Heart left ventricle (tissue), 16 donors: Measurements from ENCODE around the gene DUSP23. TPM values are rescaled to one million over a fixed set of nuclear protein-coding genes. Genes with fewer than 3 reads are reported as not detected.

ENCODE experiments used
- ATAC-seq, 4 donors: fragments of 200-7000 bp; cut with Tn5 transposase; one replicate each; pipeline ENCODE4 v1.9.1; 2020 to 2022; ENCODE audit warnings: moderate library complexity in 4 of 4, mild to moderate bottlenecking in 3 of 4, moderate number of reproducible peaks in 1 of 4
- DNase-seq, 5 donors: peaks; one replicate each; pipeline ENCODE4 v3.0.0-alpha.2; 2020
- H3K27ac ChIP-seq, 12 donors: fragments of 200-600 bp; sonication (generic) in 4 of 12; one replicate each; pipeline versions ENCODE4 v1.5.0 to v1.8.0; 2016 to 2022; ENCODE audit warnings: mild to moderate bottlenecking in 2 of 12
- H3K27me3 ChIP-seq, 9 donors: fragments of 200-600 bp; sonication (generic) in 2 of 9; one replicate each; pipeline versions ENCODE4 v1.5.1 to v1.8.0; 2016 to 2022; ENCODE audit warnings: mild to moderate bottlenecking in 3 of 9
- H3K36me3 ChIP-seq, 9 donors: fragments of 200-600 bp; sonication (generic) in 2 of 9; one replicate each; pipeline versions ENCODE4 v1.5.0 to v1.8.0; 2018 to 2022; ENCODE audit warnings: mild to moderate bottlenecking in 2 of 9
- H3K4me1 ChIP-seq, 12 donors: fragments of 200-600 bp; sonication (generic) in 4 of 12; one replicate each; pipeline versions ENCODE4 v1.5.0 to v1.8.0; 2016 to 2022; ENCODE audit warnings: mild to moderate bottlenecking in 3 of 12
- H3K4me3 ChIP-seq, 12 donors: fragments of 200-600 bp; sonication (generic) in 4 of 12; one replicate each; pipeline versions ENCODE4 v1.5.0 to v1.8.0; 2017 to 2022; ENCODE audit warnings: mild to moderate bottlenecking in 9 of 12, moderate library complexity in 4 of 12
- H3K9me3 ChIP-seq, 12 donors: fragments of 200-600 bp; sonication (generic) in 4 of 12; one replicate each; pipeline versions ENCODE4 v1.5.0 to v1.8.0; 2016 to 2022; ENCODE audit warnings: mild to moderate bottlenecking in 1 of 12
- CTCF ChIP-seq, 12 donors: fragments of 200-600 bp; sonication (generic) in 4 of 12; IDR thresholded peaks; one replicate each; pipeline versions ENCODE4 v1.5.0 to v1.8.0; 2018 to 2022; ENCODE audit warnings: antibody characterized with exemption in 12 of 12, mild to moderate bottlenecking in 5 of 12
- POLR2A ChIP-seq, 2 donors: fragments of 450-650 bp; IDR thresholded peaks; one replicate each; pipeline ENCODE4 v1.6.1; 2017; ENCODE audit warnings: antibody characterized with exemption in 2 of 2, mild to moderate bottlenecking in 2 of 2, moderate library complexity in 2 of 2
- WGBS, 4 donors: extraction: QIAGEN DNeasy Blood & Tissue Kit in 2 of 4; methylation state at CpG; one replicate each; pipeline versions ENCODE4 v1.1.5 to v1.1.7; 2013 to 2018; 5-methylcytosine and 5-hydroxymethylcytosine counted together
- intact Hi-C, 10 donors: fragments of 100-400 bp; cut with DNase I; formaldehyde crosslinking; loops; one replicate each; pipeline versions ENCODE4 v1.11.1 to v1.14.2; 2022
- polyA plus RNA-seq, 2 donors: library from polyadenylated mRNA; stranded (reverse); fragments of 200-250 nt; gene quantifications; one replicate each; pipeline ENCODE4 v1.2.3, GENCODE V29; 2013
- total RNA-seq, 9 donors: library from RNA; depleted of rRNA in 2 of 9; stranded (reverse); fragments of >200 nt in 2 of 9; fragmentation: NEBNext Ultra II Directional in 3 of 9; extraction: Animal tissue kit (Norgen Biotek cat#: 25700) in 3 of 9; gene quantifications; one replicate each; pipeline versions ENCODE4 v1.1.0 to v1.2.4, GENCODE V29; 2016 to 2023
- donor health status: ischemic (EF 13 %, LVEDD 7.1; RV severe dilation, severe dysfunction).
- donor health status: healthy with polysubstance abuse.
- donor health status: DM: no; HTN: yes; CAD: no.
- donor health status: DM: no; HTN: no; CAD: no.
- donor health status: ischemic (EF 25% LVEDD 6.9; RV normal size, moderate dysfunction).
- donor health status: ischemic (EF 25% LVEDD 5.7; RV mildly dilated, moderate dysfunction).
- donor health status: healthy.
- donor health status: DM: yes; HTN: yes; CAD: no.
- donor health status: ischemic (EF 35%, LVEDD 5.7; RV mildly dilated, moderate dysfunction).
- donor health status: nonischemic (EF 11% LVEDD 7.7; RV severe dilation, severe dysfunction).
- donor health status: DM: yes; HTN: yes; CAD: no.
- donor health status: PGD.
- donor health status: ischemic (EF 29% LVEDD 5.4; RV normal size, mild dysfunction).
- donor health status: nonischemic (EF 23%, LVEDD 6.1; RV moderate dilation, normal function).

The DUSP23 gene
- total and polyA plus RNA-seq, 11 donors: 10.0 to 59.2 (median 22.6) TPM

DNA sequence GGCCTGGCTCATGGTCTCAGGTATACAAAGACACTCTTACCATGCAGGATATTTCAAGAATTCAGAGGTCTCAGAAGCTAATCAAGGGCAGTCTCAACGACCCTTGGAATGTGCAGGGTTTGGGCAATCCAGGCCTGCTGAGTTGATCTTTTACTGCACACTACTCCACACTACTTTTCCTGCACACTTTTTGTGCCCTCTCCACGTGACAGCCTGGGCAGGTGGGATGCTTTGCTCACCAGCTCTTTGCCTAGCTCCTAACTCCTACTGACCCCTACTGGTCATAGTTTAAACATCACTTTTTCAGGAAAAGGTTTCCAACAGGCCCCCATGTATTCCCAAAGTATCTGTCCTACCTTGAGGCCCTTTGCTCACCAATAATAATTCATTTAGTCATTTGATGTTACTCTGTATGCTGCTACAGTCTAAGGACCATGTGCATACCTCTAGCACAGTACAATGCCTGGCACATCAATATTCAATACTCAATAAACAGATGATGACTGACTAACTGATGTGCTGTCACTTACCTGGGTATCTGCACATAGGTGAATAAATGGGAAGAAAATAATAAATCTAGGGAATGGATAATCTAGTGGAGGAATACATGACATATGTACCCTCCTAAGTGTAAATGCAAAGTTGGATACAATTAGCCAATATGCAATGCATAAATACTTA, 9.6 kb downstream of the DUSP23 start:
- intact Hi-C loops: loop anchor here in 2 of 10 donors (10.0 kb wide), 3 partner anchors 214 to 626 kb away; no protein-coding TSS in a partner anchor
- Histone ChIP-seq H3K4me1 (no peaks in the 10 kb centered on the region), H3K27me3 (peaks cover 0 to 24% (median 0%) of the 10 kb centered on the region in 9 donors), H3K36me3 (no peaks in the 10 kb centered on the region), H3K9me3 (no peaks in the 10 kb centered on the region), H3K27ac (no peak overlapping the region), H3K4me3 (no peak overlapping the region)
- DNase-seq (no peak), ATAC-seq (peak in 1 of 4 donors; percentile 44)
- WGBS, 4 donors: 8 to 18% (median 13%) methylated on average over 2 of the region's 2 CpGs
- TF ChIP-seq CTCF (IDR thresholded peaks at IDR 0.05) (peak; percentile 34 to 65 (median 54)), POLR2A (IDR thresholded peaks at IDR 0.05) (no peak)

- Histone ChIP-seq H3K4me1 (no peaks in the 10 kb centered on the region), H3K27ac (no peak overlapping the region), H3K4me3 (no peak overlapping the region), H3K9me3 (no peaks in the 10 kb centered on the region), H3K27me3 (peaks cover 0 to 30% (median 0%) of the 10 kb centered on the region in 9 donors), H3K36me3 (no peaks in the 10 kb centered on the region)
- intact Hi-C loops: loop anchor here in 2 of 10 donors (10.0 kb wide), 3 partner anchors 214 to 626 kb away; no protein-coding TSS in a partner anchor
- TF ChIP-seq CTCF (IDR thresholded peaks at IDR 0.05) (no peak), POLR2A (IDR thresholded peaks at IDR 0.05) (no peak)
- 66 to 71% (median 70%) methylated on average over 3 of the region's 3 CpGs for WGBS, 4 donors
- ATAC-seq: no peak
- no peak for DNase-seq
These were observed 10.3 kb downstream of the DUSP23 start for GRCh38 chr1:159791031-159791430.

DNA sequence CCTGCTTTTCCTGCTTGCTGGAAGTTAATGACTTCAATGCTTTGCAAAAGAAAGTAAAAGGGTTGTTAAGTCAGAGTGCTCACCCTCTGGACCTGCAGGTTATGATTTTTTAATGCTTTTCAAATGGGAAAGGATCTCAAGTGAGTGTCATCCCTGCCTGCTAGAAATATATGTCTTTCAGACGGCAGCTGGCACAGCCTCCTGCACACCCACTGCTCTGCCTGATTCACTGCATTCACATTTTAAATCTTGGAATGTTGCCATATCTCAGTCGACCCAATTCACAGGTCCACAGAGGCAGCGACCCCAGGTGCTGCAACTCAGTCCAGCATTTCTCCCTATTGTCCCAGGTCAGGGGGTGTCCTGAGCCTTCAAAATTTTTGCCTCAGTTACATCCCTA, 10.7 kb downstream of the DUSP23 start:
- TF ChIP-seq POLR2A (IDR thresholded peaks at IDR 0.05): no peak
- TF ChIP-seq CTCF (IDR thresholded peaks at IDR 0.05): no peak

DNA sequence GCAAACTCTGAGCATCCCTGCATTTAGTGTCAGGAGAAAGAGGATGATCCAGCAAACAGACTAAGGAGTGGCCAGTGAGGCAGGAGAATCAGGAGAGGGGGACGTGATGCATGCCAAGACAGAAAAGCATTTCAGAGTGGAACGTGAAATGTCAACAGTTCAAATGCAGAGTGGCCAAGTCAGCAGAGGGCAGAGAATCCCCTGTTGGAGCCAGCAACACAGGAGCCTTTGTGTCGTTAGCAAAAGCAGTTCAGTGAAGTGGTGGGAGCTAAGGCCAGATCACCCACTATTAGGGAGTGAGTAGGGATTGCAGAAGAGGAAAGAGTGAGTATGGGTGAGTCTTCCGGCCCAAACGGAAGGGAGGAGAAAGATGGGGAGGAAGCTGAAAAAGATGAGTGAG, 14.8 kb downstream of the DUSP23 start:
- Histone ChIP-seq H3K27me3 (peaks cover 0 to 35% (median 0%) of the 10 kb centered on the region in 9 donors), H3K4me3 (no peak overlapping the region), H3K36me3 (no peaks in the 10 kb centered on the region), H3K27ac (no peak overlapping the region), H3K4me1 (peaks cover 0 to 18% (median 0%) of the 10 kb centered on the region in 12 donors), H3K9me3 (no peaks in the 10 kb centered on the region)
- ATAC-seq (no peak), DNase-seq (no peak)
- intact Hi-C loops: loop anchor here in 9 of 10 donors (5.0 to 10.0 kb wide), 7 partner anchors 142 to 631 kb away; partner anchors contain the start of gene IGSF9 (in 5 of the 9)
- TF ChIP-seq CTCF (IDR thresholded peaks at IDR 0.05) (no peak), POLR2A (IDR thresholded peaks at IDR 0.05) (no peak)
- 25 to 35% (median 31%) methylated on average over 5 of the region's 5 CpGs for WGBS, 4 donors

More for the DNA sequence above, 10.7 kb downstream of the DUSP23 start:
- intact Hi-C loops: loop anchor here in 2 of 10 donors (10.0 kb wide), 3 partner anchors 213 to 627 kb away; no protein-coding TSS in a partner anchor
- Histone ChIP-seq H3K36me3 (no peaks in the 10 kb centered on the region), H3K4me1 (no peaks in the 10 kb centered on the region), H3K27ac (no peak overlapping the region), H3K9me3 (no peaks in the 10 kb centered on the region), H3K4me3 (no peak overlapping the region), H3K27me3 (peaks cover 0 to 30% (median 0%) of the 10 kb centered on the region in 9 donors)
- no peak for ATAC-seq
- DNase-seq: no peak
- 14 to 30% (median 22%) methylated on average over 3 of the region's 3 CpGs for WGBS, 4 donors
